H1 (cell line): ENCODE results near the gene KLHL26. TPM values are rescaled to one million over a fixed set of nuclear protein-coding genes. Genes with fewer than 3 reads are reported as not detected.
A peak's percentile ranks its signal among the peaks of the same experiment; 100 is the strongest.

Source experiments
- CTCF ChIA-PET: fragments of 300-600 bp; sonication (Branson Sonifier 250); formaldehyde crosslinking; loops from one replicate; lab custom pipeline; 2021; ENCODE audit not compliant: partially characterized antibody; lab: Charles Lee
- POLR2A ChIA-PET: fragments of 300-600 bp; sonication (Branson Sonifier 250); formaldehyde crosslinking; loops from one replicate; lab custom pipeline; 2021; ENCODE audit warnings: inconsistent platforms; ENCODE audit not compliant: partially characterized antibody; lab: Charles Lee
- DNase-seq, 2 experiments: peaks; one replicate each; pipeline versions ENCODE4 v3.0.0 to v3.0.0-alpha.2; 2010 to 2022; ENCODE audit warnings: low spot score in 2 of 2, low read depth in 1 of 2, mixed read lengths in 1 of 2
- FAIRE-seq: peaks from 2 replicates; lab custom pipeline; 2011; peaks lifted over from hg19 to GRCh38; lab: Jason Lieb, UNC
- H2AFZ ChIP-seq: 2 replicates; pipeline ENCODE4 v1.8.1; 2012; ENCODE audit warnings: low read length, inconsistent platforms
- H2AK5ac ChIP-seq: 2 replicates; pipeline ENCODE4 v1.6.1; 2013; ENCODE audit warnings: low read depth, low read length
- H2BK120ac ChIP-seq: replicated peaks from 2 replicates; pipeline ENCODE3; 2013; ENCODE audit warnings: low read depth, low read length, inconsistent platforms
- H2BK12ac ChIP-seq: 2 replicates; pipeline ENCODE4 v1.6.1; 2013; ENCODE audit warnings: low read depth, low read length
- H2BK15ac ChIP-seq: 2 replicates; pipeline ENCODE4 v1.6.1; 2013; ENCODE audit warnings: low read length
- H2BK20ac ChIP-seq: 2 replicates; pipeline ENCODE4 v1.6.1; 2013; ENCODE audit warnings: low read length
- H2BK5ac ChIP-seq: 2 replicates; pipeline ENCODE4 v1.6.1; 2013; ENCODE audit warnings: low read depth, low read length
- H3K14ac ChIP-seq: 2 replicates; pipeline ENCODE4 v1.6.1; 2013; ENCODE audit warnings: inconsistent platforms; ENCODE audit not compliant: insufficient read length
- H3K18ac ChIP-seq: 2 replicates; pipeline ENCODE4 v1.6.1; 2013; ENCODE audit warnings: low read length; ENCODE audit errors: extremely low read depth
- H3K23ac ChIP-seq: 2 replicates; pipeline ENCODE4 v1.6.1; 2013; ENCODE audit warnings: inconsistent platforms; ENCODE audit not compliant: insufficient read length
- H3K23me2 ChIP-seq: 2 replicates; pipeline ENCODE4 v1.6.1; 2013; ENCODE audit warnings: low read depth, low read length
- H3K27ac ChIP-seq: 2 replicates; pipeline ENCODE4 v1.6.1; 2011; ENCODE audit warnings: low read depth, low read length, inconsistent platforms
- H3K27me3 ChIP-seq, 4 experiments: replicated peaks in 1 of 4; 1 replicate in 1 of 4; 2 replicates in 3 of 4; pipeline versions ENCODE4 v1.6.1 to v1.8.1; 2011 to 2013; ENCODE audit warnings: low read length in 3 of 4, mild to moderate bottlenecking in 3 of 4, inconsistent platforms in 2 of 4, mixed read lengths in 2 of 4, moderate library complexity in 1 of 4; ENCODE audit not compliant: control insufficient read depth in 3 of 4, insufficient read depth in 3 of 4; ENCODE audit errors: extremely low read depth in 1 of 4
- H3K36me3 ChIP-seq, 4 experiments: 2 replicates each; pipeline versions ENCODE4 v1.6.1 to v1.8.1; 2011 to 2013; ENCODE audit warnings: mild to moderate bottlenecking in 4 of 4, low read length in 3 of 4, moderate library complexity in 2 of 4, control low read depth in 1 of 4, inconsistent platforms in 1 of 4; ENCODE audit not compliant: insufficient read depth in 4 of 4, control insufficient read depth in 2 of 4
- H3K4ac ChIP-seq: replicated peaks from 2 replicates; pipeline ENCODE3; 2013; ENCODE audit warnings: low read length, low read depth, mixed read lengths, inconsistent platforms; ENCODE audit not compliant: insufficient read length
- H3K4me1 ChIP-seq, 4 experiments: replicated peaks in 1 of 4; 1 replicate in 1 of 4; 2 replicates in 3 of 4; pipeline versions ENCODE4 v1.6.1 to v1.8.1; 2011 to 2013; ENCODE audit warnings: low read length in 3 of 4, inconsistent platforms in 2 of 4, mixed read lengths in 1 of 4; ENCODE audit not compliant: insufficient read depth in 4 of 4, control insufficient read depth in 3 of 4
- H3K4me2 ChIP-seq, 2 experiments: 2 replicates each; pipeline versions ENCODE4 v1.6.1 to v1.8.1; 2011 to 2013; ENCODE audit warnings: low read depth in 2 of 2, low read length in 2 of 2, control low read depth in 1 of 2, inconsistent platforms in 1 of 2, mild to moderate bottlenecking in 1 of 2; ENCODE audit not compliant: insufficient read depth in 1 of 2
- H3K4me3 ChIP-seq, 4 experiments: fragments of 200-600, 300-600 bp in 1 of 4; sonication (generic), shearing (Covaris generic), sonication (Bioruptor Twin) in 1 of 4; 2 replicates each; pipeline versions ENCODE4 v1.5.1 to v1.8.1; 2011 to 2016; ENCODE audit warnings: low read length in 4 of 4, low read depth in 3 of 4, control low read depth in 2 of 4, inconsistent platforms in 2 of 4, mild to moderate bottlenecking in 2 of 4, mixed read lengths in 1 of 4, moderate library complexity in 1 of 4; ENCODE audit not compliant: insufficient read depth in 2 of 4; ENCODE audit errors: extremely low read depth in 1 of 4
- H3K56ac ChIP-seq: replicated peaks from 2 replicates; pipeline ENCODE3; 2013; ENCODE audit warnings: low read depth, mild to moderate bottlenecking, mixed read lengths, low read length, inconsistent platforms; ENCODE audit not compliant: insufficient read length
- H3K79me1 ChIP-seq: 2 replicates; pipeline ENCODE4 v1.6.1; 2013; ENCODE audit warnings: low read depth, low read length, control low read depth
- H3K79me2 ChIP-seq, 2 experiments: 2 replicates each; pipeline versions ENCODE4 v1.6.1 to v1.8.1; 2012 to 2013; ENCODE audit warnings: low read length in 2 of 2, mild to moderate bottlenecking in 2 of 2, inconsistent platforms in 1 of 2; ENCODE audit not compliant: insufficient read depth in 2 of 2, control insufficient read depth in 1 of 2
- H3K9ac ChIP-seq, 4 experiments: replicated peaks in 1 of 4; 1 replicate in 1 of 4; 2 replicates in 3 of 4; pipeline versions ENCODE4 v1.6.1 to v1.8.1; 2011 to 2013; ENCODE audit warnings: low read depth in 3 of 4, low read length in 3 of 4, control low read depth in 2 of 4, mild to moderate bottlenecking in 2 of 4, moderate library complexity in 2 of 4, inconsistent platforms in 1 of 4; ENCODE audit errors: extremely low read depth in 1 of 4
- H3K9me3 ChIP-seq, 2 experiments: 2 replicates each; pipeline versions ENCODE4 v1.6.1 to v1.8.1; 2012 to 2013; ENCODE audit warnings: mild to moderate bottlenecking in 2 of 2, moderate library complexity in 2 of 2, control low read depth in 1 of 2, inconsistent platforms in 1 of 2, low read depth in 1 of 2, low read length in 1 of 2, mixed read lengths in 1 of 2; ENCODE audit not compliant: insufficient read depth in 2 of 2
- H4K20me1 ChIP-seq, 2 experiments: replicated peaks in 1 of 2; 2 replicates each; pipeline versions ENCODE3 to v1.8.1; 2011 to 2013; ENCODE audit warnings: inconsistent platforms in 2 of 2, low read length in 2 of 2, mild to moderate bottlenecking in 1 of 2; ENCODE audit not compliant: insufficient read depth in 2 of 2, control insufficient read depth in 1 of 2
- H4K5ac ChIP-seq: 2 replicates; pipeline ENCODE4 v1.6.1; 2013; ENCODE audit warnings: low read length, low read depth, mixed read lengths, inconsistent platforms; ENCODE audit not compliant: insufficient read length
- H4K8ac ChIP-seq: 2 replicates; pipeline ENCODE4 v1.8.0; 2013; ENCODE audit warnings: mild to moderate bottlenecking, moderate library complexity, low read length, inconsistent platforms; ENCODE audit not compliant: insufficient read depth; ENCODE audit errors: extremely low read depth
- H4K91ac ChIP-seq: replicated peaks from 2 replicates; pipeline ENCODE3; 2013; ENCODE audit warnings: low read length, mixed read lengths, inconsistent platforms; ENCODE audit not compliant: insufficient read length
- ATF2 ChIP-seq: IDR thresholded peaks from 2 replicates; pipeline ENCODE4 v1.6.1; 2012; ENCODE audit warnings: low read length, inconsistent platforms
- RNF2 ChIP-seq: fragments of 200-900, 300-1000 bp; sonication (generic); IDR thresholded peaks from 2 replicates; pipeline ENCODE4 v1.7.1; 2016; ENCODE audit warnings: borderline replicate concordance, low read depth, mild to moderate bottlenecking, antibody characterized with exemption, low read length; ENCODE audit not compliant: poor library complexity, severe bottlenecking; ENCODE audit errors: missing control alignments
- SUZ12 ChIP-seq: fragments of 200-600 bp; sonication (generic); IDR thresholded peaks from 2 replicates; pipeline ENCODE4 v1.6.1; 2012; ENCODE audit warnings: mild to moderate bottlenecking, inconsistent platforms, low read length, moderate library complexity, mixed read lengths
- WGBS, 2 experiments: shearing (Covaris generic) in 1 of 2; methylation state at CpG; one replicate each; pipeline versions ENCODE4 v1.1.6 to v1.1.7; 2013 to 2015; ENCODE audit warnings: low lambda C conversion rate in 2 of 2, mixed read lengths in 2 of 2, inconsistent platforms in 1 of 2, low coverage in 1 of 2, missing lambda C conversion rate in 1 of 2; ENCODE audit not compliant: insufficient replicate concordance in 2 of 2, insufficient coverage in 1 of 2, insufficient read length in 1 of 2; ENCODE audit errors: extremely low coverage in 1 of 2, missing lambda C conversion rate in 1 of 2; 5-methylcytosine and 5-hydroxymethylcytosine counted together
- polyA plus RNA-seq, 7 experiments: library from polyadenylated mRNA; depleted of rRNA in 3 of 7; stranded (reverse) in 5 of 7; unstranded in 2 of 7; fragments of >200 nt in 5 of 7; fragments of 200-250 nt in 2 of 7; gene quantifications; 1 replicate in 5 of 7; 2 replicates in 1 of 7; 4 replicates in 1 of 7; pipeline versions ENCODE4 v1.2.1 to v1.2.3, GENCODE V29; 2011 to 2013; ENCODE audit warnings: missing spikeins in 2 of 7, mixed read lengths in 2 of 7
- total RNA-seq: library from RNA; stranded (reverse); fragmentation: NEBNext Ultra II Directional; extraction: Animal tissue kit (Norgen Biotek cat#: 25700); gene quantifications from 2 replicates; pipeline ENCODE4 v1.2.1, GENCODE V29; 2021

Gene KLHL26
- total and polyA plus RNA-seq, 2 of the 8 experiments (the other 6 are each of a cell fraction or from before 2014, with no cell fraction given) = 2.2 to 8.8 TPM

- Histone ChIP-seq H3K27ac (no peak within 1 kb of the TSS), H4K5ac (no peak within 1 kb of the TSS), H3K9ac (no peak within 1 kb of the TSS), H3K4me1 (peaks cover 32 to 48% (median 40%) of the 10 kb centered on the region in 4 experiments), H3K18ac (peak within 1 kb of the TSS; percentile 48), H3K56ac (no peak within 1 kb of the TSS), H3K79me2 (no peaks in the 10 kb centered on the region), H4K91ac (no peak within 1 kb of the TSS), H2BK12ac (peak within 1 kb of the TSS; percentile 96; the same call in 1 of the 2 replicates), H3K27me3 (peaks cover 74 to 95% (median 95%) of the 10 kb centered on the region in 4 experiments), H3K4me3 (peak within 1 kb of the TSS in 3 of 4 experiments; percentile 11 to 53 (median 17); a peak in 7 of 8 replicates), H2AK5ac (0 out of 2 replicates have a peak within 1 kb of the TSS, but pooled peaks have one; percentile 60), H4K8ac (peak within 1 kb of the TSS; percentile 35), H3K79me1 (no peaks in the 10 kb centered on the region), H2BK15ac (peak within 1 kb of the TSS; percentile 97; the same call in 1 of the 2 replicates), H2BK120ac (no peak within 1 kb of the TSS), H4K20me1 (peaks cover 0 to 12% of the 10 kb centered on the region in 2 experiments), H3K36me3 (peaks cover 0 to 14% (median 0%) of the 10 kb centered on the region in 4 experiments; a peak in 1 of 8 replicates), H2BK20ac (no peak within 1 kb of the TSS; the same call in 1 of the 2 replicates), H3K14ac (no peak within 1 kb of the TSS), H3K23ac (no peak within 1 kb of the TSS), H3K4me2 (peak within 1 kb of the TSS; percentile 64 to 65), H3K4ac (no peak within 1 kb of the TSS), H3K23me2 (peaks cover 16% of the 10 kb centered on the region; the same call in 1 of the 2 replicates), H2AFZ (no peak within 1 kb of the TSS), H3K9me3 (no peaks in the 10 kb centered on the region), H2BK5ac (no peak within 1 kb of the TSS)
- TF ChIP-seq ATF2 = no peak
- peak; percentile 20 for TF ChIP-seq RNF2
- peak; percentile 62; the same call in 1 of the 2 replicates for TF ChIP-seq SUZ12
- WGBS, 2 experiments = 6% methylated on average over 16 of the region's 116 CpGs; no CpG with 5 or more reads in 1 of the 2 experiments
- DNase-seq (no peak), FAIRE-seq (no peak)
- ChIA-PET CTCF (interaction anchor here (0.7 to 1.1 kb wide), 2 partner anchors 17 to 18 kb away, joined by 3 read pairs; no protein-coding TSS in a partner anchor), POLR2A (interaction anchor here (0.7 to 1.4 kb wide), 3 partner anchors 17 to 29 kb away, joined by 3 to 4 read pairs (median 3); partner anchors contain the start of gene REX1BD)
Measured at GRCh38 chr19:18606281-18607225, 30.3 kb upstream of the KLHL26 start, which contains the start of gene CRLF1. CRLF1 (minus strand) TSS chr19:18606799; CDS start chr19:18606656, 143 bp downstream.
